ENCODE data around the gene HYKK. TPM values are rescaled to one million over a fixed set of nuclear protein-coding genes. Genes with fewer than 3 reads are reported as not detected.
"Not testable (repeated sequence)": the region's sequence is repeated elsewhere in the genome, so short reads cannot be mapped to it uniquely, and the experiment has no call there.

The HYKK gene
- total RNA-seq, 6 donors from 2014 or later = 2.8 to 6.3 (median 3.2) TPM

DNA sequence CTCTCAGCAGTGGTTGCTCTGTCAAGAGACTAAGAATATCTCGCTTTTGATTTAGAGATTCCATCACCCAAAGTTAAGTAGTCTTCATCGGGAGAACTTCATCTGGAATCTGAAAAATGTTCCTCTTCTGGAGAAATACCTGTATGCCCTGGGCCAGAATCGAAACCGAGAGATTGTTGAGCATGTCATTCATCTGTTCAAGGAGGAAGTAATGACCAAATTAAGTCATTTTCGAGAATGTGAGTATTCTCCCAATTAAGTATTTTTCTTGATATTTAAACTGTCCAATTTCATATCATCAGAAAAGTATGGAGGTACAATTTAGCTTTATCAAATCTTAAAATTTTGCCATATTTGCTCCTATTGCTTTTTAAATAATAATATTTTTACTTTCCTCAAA lies 19.9 kb downstream of the HYKK start:
- no peaks in the 10 kb centered on the region for H3K4me1 ChIP-seq
- ATAC-seq (ENCODE audit: low FRiP score in 2 of 2) (no peak), DNase-seq (no peak)
- no peak overlapping the region for H3K4me3 ChIP-seq
- WGBS, 2 donors = 77 to 81% methylated on average over 5 of the region's 5 CpGs
- no peak overlapping the region for H3K27ac ChIP-seq
- no peaks in the 10 kb centered on the region for H3K9me3 ChIP-seq
- no peaks in the 10 kb centered on the region for H3K36me3 ChIP-seq
- H3K27me3 ChIP-seq = no peaks in the 10 kb centered on the region
- TF ChIP-seq POLR2A (IDR thresholded peaks at IDR 0.05) (no peak), EP300 (IDR thresholded peaks at IDR 0.05) (no peak), POLR2AphosphoS5 (IDR thresholded peaks at IDR 0.05) (no peak)
- TF ChIP-seq, protein P1, sequence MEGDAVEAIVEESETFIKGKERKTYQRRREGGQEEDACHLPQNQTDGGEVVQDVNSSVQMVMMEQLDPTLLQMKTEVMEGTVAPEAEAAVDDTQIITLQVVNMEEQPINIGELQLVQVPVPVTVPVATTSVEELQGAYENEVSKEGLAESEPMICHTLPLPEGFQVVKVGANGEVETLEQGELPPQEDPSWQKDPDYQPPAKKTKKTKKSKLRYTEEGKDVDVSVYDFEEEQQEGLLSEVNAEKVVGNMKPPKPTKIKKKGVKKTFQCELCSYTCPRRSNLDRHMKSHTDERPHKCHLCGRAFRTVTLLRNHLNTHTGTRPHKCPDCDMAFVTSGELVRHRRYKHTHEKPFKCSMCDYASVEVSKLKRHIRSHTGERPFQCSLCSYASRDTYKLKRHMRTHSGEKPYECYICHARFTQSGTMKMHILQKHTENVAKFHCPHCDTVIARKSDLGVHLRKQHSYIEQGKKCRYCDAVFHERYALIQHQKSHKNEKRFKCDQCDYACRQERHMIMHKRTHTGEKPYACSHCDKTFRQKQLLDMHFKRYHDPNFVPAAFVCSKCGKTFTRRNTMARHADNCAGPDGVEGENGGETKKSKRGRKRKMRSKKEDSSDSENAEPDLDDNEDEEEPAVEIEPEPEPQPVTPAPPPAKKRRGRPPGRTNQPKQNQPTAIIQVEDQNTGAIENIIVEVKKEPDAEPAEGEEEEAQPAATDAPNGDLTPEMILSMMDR (IDR thresholded peaks at IDR 0.05) = no peak

GRCh38 chr15:78533331-78533730 lies 26.0 kb downstream of the HYKK start:
- WGBS, 2 donors = 49 to 72% methylated on average over 2 of the region's 2 CpGs
- H3K4me3 ChIP-seq = no peak overlapping the region
- H3K36me3 ChIP-seq = no peaks in the 10 kb centered on the region
- no peaks in the 10 kb centered on the region for H3K9me3 ChIP-seq
- DNase-seq (no peak), ATAC-seq (ENCODE audit: low FRiP score in 2 of 2) (no peak)
- H3K4me1 ChIP-seq = no peaks in the 10 kb centered on the region
- TF ChIP-seq POLR2AphosphoS5 (IDR thresholded peaks at IDR 0.05) (no peak), EP300 (IDR thresholded peaks at IDR 0.05) (no peak), POLR2A (IDR thresholded peaks at IDR 0.05) (no peak)
- TF ChIP-seq, protein P1 (IDR thresholded peaks at IDR 0.05) = no peak
- no peak overlapping the region for H3K27ac ChIP-seq
- no peaks in the 10 kb centered on the region for H3K27me3 ChIP-seq

- WGBS, 2 donors = 88 to 95% methylated on average over 1 of the region's 1 CpG
- ATAC-seq (ENCODE audit: low FRiP score in 2 of 2) (no peak), DNase-seq (no peak)
- no peaks in the 10 kb centered on the region for H3K9me3 ChIP-seq
- no peaks in the 10 kb centered on the region for H3K27me3 ChIP-seq
- no peak for TF ChIP-seq POLR2AphosphoS5 (IDR thresholded peaks at IDR 0.05)
- no peak for TF ChIP-seq EP300 (IDR thresholded peaks at IDR 0.05)
- TF ChIP-seq, protein P1 (IDR thresholded peaks at IDR 0.05) = no peak
- TF ChIP-seq POLR2A (IDR thresholded peaks at IDR 0.05) = no peak
- H3K36me3 ChIP-seq = no peaks in the 10 kb centered on the region
- H3K27ac ChIP-seq = no peak overlapping the region
- no peak overlapping the region for H3K4me3 ChIP-seq
- H3K4me1 ChIP-seq = peaks cover 0 to 10% (median under 1%) of the 10 kb centered on the region in 4 donors
Observed at GRCh38 chr15:78536134-78536533, 28.8 kb downstream of the HYKK start.

GRCh38 chr15:78537266-78537905 lies 30.0 kb downstream of the HYKK start:
- DNase-seq = no peak
- Histone ChIP-seq H3K27ac (no peak overlapping the region), H3K4me1 (peaks cover 10 to 23% (median 13%) of the 10 kb centered on the region in 4 donors), H3K4me3 (no peak overlapping the region), H3K36me3 (no peaks in the 10 kb centered on the region), H3K27me3 (no peaks in the 10 kb centered on the region), H3K9me3 (no peaks in the 10 kb centered on the region)
- no peak for TF ChIP-seq POLR2A (IDR thresholded peaks at IDR 0.05)
- TF ChIP-seq POLR2AphosphoS5 (IDR thresholded peaks at IDR 0.05) = no peak
- no peak for TF ChIP-seq EP300 (IDR thresholded peaks at IDR 0.05)
- TF ChIP-seq, protein P1 (IDR thresholded peaks at IDR 0.05) = no peak
- no peak for ATAC-seq (ENCODE audit: low FRiP score in 2 of 2)
- WGBS, 2 donors = 89 to 91% methylated on average over 5 of the region's 5 CpGs

DNA sequence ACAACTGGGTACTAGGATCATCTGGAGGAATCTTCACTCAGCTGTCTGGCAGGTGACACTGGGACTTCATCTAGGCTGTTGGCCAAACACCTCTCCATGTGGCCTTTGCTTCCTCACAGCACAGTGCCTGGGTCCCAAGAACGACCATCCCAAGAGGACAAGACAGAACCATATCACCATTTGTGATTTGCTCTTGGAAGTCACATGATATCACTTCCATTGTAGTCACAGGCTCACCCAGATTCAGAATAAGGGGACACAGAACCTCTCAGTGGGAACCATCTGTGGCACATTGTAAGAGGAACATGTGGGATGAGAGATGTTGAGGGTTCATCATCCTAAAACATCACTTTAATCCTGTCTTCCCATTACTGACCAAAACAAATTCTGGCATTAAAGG lies 31.0 kb downstream of the HYKK start:
- Histone ChIP-seq H3K4me1 (peaks cover 18 to 32% (median 21%) of the 10 kb centered on the region in 4 donors), H3K36me3 (peaks cover 0 to 9% (median 5%) of the 10 kb centered on the region in 4 donors), H3K9me3 (no peaks in the 10 kb centered on the region), H3K27me3 (no peaks in the 10 kb centered on the region), H3K27ac (no peak overlapping the region), H3K4me3 (no peak overlapping the region)
- DNase-seq (no peak), ATAC-seq (ENCODE audit: low FRiP score in 2 of 2) (no peak)
- WGBS, 2 donors = 80 to 86% methylated on average over 1 of the region's 1 CpG
- no peak for TF ChIP-seq POLR2AphosphoS5 (IDR thresholded peaks at IDR 0.05)
- no peak for TF ChIP-seq EP300 (IDR thresholded peaks at IDR 0.05)
- TF ChIP-seq, protein P1 (IDR thresholded peaks at IDR 0.05) = no peak
- no peak for TF ChIP-seq POLR2A (IDR thresholded peaks at IDR 0.05)

GRCh38 chr15:78539464-78540140 lies 32.2 kb downstream of the HYKK start:
- not testable (repeated sequence) for H3K9me3 ChIP-seq; DNase-seq; ATAC-seq (ENCODE audit: low FRiP score in 2 of 2); H3K27me3 ChIP-seq
- peaks cover 1 to 20% (median 11%) of the 10 kb centered on the region in 4 donors for H3K36me3 ChIP-seq
- H3K27ac ChIP-seq = peak overlapping the region; percentile 93 to 98 (median 96)
- H3K4me1 ChIP-seq = peaks cover 18 to 38% (median 24%) of the 10 kb centered on the region in 4 donors
- H3K4me3 ChIP-seq = peak overlapping the region; percentile 66 to 86 (median 76)
- 80% methylated on average over 18 of the region's 18 CpGs for WGBS, 2 donors

All from upper lobe of left lung (tissue), 6 donors.